Measurements from ENCODE around the gene MAP2K5.
"Not testable (repeated sequence)": the region's sequence is repeated elsewhere in the genome, so short reads cannot be mapped to it uniquely, and the experiment has no call there.

The MAP2K5 gene

DNA sequence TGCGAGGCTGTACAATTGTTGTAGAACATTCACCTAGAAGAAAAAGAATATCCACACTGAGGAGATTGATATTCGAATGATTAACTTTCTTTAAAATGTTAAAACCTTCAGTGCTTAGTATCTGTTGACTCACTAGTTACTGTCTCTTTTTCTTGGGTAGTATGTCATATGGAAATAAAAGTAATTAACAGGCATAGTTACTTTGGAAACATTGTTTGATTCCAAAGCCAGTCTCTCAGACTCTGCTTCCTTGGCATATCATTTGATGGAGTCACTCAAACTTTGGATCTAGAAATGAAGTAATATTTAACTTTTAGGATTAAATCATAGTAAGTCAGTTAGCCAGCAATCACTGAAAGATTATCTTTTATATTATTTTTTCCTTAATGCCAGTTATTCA lies 63.4 kb downstream of the MAP2K5 start:
- DNase-seq: no peak

DNA sequence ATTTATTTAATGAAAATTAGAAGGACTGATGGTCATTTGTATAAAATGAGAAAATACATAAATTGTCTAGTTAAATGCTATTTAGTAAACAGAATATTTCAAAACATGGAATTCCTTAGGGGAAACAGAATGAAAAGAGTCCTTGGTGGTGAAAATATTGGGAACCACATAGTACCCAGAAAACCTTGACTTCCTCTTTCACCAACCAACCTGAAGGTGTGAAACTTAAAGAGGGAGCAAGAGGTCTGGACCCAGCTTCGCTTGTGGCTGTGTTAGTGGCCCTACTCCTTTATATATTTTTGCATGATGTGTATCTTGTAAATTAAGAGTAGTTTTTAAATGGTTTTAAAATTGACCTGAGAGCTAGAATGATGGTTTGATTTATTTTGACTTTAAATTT lies 64.2 kb downstream of the MAP2K5 start:
- no peak for DNase-seq

DNA sequence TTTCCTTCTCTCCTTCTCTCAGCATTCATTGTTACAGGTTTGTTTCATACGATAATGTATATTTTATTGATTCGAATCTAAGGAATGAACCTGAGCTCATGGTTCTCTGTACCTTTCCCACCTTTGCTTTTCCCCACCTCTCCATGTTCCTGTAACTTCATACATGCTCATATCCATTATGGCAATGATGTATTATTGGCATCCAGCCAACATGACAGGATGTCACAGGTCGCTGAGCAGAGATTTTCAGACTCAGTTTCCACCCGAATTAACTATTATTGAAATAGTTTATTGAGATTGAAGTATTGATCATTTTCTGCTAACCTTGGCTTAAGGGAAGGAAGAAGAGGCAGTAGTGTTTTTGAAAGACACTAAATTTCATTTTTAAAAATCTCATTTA lies 64.8 kb downstream of the MAP2K5 start:
- no peak for DNase-seq

DNA sequence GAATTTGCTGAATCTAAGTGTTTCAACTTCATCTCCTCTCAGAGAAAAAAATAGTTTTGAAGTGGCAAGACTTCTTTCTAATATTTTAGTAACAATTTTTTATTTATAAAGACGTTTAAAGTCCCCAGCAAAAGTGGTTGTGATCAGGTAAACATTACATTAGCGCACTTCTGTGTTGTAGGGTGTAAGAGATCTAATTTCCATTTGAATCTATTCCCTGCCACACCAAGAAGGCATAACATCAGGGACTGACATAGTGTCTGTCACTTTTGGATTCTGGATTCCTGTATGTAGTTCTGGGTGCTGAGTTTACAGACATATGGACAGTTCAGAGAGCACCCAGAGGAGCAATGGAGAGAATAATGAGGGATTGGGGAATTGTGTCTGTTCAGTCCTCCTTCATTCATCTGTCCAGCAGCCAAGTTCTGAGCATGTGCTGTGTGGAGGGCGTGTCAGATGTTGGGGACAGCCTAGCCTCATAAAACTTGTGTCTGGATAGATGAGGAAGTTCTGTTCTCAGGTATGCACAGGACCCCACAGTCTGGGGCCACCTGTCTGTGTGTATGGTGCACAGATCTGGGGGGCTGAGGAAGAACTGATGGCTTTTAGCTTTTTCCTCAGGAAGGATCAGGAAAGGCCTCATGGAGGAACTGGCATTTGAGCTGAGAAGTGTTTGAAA lies 65.6 kb downstream of the MAP2K5 start:
- no peak for DNase-seq

DNA sequence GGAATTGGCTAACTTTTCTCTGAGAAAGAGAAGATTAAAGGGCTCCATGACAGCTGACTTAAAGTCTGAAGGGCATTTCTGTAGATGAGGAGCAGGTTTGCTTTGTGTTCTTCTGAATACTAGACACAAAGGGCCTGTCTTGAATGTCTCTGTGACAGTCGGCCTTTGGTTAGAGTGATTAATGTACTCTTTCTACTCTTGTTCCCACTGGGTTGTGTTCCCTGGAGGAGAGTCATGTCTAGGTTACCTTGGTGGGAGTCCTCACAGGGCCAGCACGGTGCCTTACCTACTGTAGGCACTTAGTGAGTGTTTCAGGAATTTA lies 66.1 kb downstream of the MAP2K5 start:
- DNase-seq: no peak

DNA sequence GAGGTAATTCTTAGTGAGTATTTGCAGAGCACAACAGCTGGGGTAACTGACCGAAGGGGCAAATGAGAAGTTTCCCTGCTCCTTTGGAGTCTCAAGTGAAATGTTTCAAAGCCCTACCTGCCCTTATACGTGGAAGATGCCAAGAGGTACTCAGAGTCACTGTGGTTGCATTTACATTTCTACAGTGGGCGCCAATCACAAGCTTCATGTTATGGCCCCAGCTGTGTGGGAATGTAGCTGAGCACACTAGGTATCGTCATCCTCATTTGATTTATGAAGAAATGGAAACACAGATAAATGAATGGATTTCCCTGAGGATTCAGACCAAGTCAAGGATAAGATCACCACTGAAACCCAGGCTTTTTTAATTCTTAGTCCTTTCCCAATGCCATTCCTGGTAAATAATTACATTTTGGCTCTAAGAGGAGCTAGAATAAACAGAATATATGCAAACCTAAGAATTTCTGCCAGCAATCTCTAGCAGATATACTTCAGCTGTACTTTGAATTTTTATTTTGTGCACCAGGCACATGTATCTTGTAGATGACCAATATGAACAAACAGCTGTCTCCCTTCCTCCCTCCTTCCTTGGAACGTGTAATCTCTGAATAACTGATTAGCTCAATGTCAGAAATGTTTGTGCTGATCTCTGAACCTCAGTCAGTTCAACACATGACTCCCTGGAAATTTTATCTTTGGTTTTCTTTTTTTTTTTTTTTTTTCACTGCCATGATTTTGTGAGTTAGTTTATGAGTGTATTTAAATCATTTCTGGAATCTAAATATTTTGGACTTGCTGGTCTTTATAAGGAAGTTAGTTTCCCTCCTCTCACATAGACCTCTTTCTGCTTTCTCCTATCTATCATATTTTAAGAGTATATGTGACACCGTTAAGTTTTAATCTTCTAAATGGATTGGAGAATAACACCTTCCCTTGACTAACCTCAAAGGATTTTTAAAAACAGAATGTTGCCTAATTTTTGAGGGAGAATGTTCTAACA lies 69.2 kb downstream of the MAP2K5 start:
- no peak for DNase-seq

DNA sequence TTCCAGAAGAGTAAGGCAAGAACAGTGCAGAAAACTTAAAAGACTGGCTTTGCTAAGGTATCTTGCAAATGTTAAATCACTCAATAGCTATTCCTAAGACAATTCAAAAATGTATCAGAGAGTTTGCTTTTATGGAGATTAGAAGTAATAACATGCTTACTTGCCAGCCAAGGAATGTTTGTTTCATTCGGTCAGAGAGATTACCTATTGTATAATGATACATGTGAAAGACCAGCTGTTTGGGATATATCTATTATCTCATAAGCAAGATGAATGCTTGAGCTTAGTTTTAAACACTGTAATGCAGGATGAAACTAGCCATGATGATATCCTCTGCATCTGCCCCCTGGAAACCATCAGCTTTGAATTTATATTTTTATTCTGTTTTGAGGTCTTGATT lies 70.7 kb downstream of the MAP2K5 start:
- no peak for DNase-seq

DNA sequence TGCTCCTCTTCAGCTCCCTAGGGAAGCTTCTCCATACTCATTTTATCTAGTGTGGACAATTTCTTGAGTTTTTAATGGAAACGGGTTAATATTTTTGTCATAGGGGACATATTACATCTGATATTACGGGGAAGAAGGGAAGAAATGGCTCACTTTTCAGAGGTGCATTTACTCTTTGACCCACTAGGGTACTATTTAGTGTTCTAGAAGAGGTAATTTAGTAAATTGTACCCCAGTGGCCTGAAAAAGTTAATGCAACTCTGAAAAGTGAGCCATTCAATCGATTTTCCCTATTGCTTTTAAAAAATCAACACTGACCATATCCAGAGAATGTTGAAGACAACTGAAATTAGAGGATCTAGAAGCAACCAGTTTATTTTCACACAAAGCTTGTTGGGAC lies 71.2 kb downstream of the MAP2K5 start:
- DNase-seq: no peak

DNA sequence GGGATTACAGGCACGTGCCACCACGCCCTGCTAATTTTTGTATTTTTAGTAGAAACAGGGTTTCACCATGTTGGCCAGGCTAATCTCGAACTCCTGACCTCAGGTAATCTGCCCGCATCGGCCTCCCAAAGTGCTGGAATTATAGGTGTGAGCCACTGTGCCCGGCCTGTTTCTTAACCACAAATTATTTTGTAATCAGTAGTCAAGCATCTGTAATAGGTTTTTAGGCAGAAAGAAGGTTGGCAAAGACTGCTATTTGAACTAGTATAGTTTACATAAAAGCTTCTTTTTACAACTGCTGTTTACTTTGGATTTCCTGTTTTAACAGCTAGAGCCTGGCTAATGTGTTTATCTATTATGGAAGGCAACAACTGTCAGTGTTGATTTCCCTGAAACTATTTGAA lies 72.6 kb downstream of the MAP2K5 start:
- not testable (repeated sequence) for DNase-seq

DNA sequence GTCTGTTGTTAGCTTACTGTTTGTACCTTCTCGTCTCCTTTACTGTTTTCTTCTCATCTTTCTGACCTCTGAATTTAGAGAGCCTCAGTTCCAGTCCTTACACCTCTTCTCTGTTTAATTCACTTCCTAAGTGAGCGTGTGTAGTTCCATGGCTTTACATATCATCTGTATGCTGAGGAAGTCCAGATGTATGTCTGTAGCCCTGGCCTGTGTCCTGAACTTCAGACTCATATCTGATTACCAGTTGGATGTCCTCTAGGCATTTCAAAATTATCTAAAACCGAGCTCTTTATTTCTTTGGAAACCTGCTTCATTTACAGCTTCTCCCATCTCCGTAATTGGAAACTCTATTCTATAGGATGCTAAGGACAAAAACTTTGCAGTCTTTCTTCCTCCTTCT lies 75.8 kb downstream of the MAP2K5 start:
- no peak for DNase-seq

DNA sequence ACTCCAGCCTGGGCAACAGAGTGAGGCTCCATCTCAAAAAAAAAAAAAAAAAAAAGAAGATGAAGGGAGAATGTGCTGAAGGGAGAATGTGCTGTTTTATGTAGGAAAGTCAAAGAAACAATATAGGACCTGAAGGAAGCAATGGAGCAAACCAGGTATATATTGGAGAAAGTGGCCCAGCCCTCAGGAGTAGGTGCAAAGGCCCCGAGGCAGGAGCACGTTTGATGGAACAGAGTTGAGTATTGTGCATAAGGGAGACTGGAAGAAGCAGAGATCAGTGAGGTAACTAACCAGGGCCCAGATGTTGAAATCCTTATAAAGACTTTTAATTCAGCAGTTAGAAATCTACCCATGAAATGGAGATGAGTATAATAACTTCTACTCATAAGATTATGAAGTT lies 79.6 kb downstream of the MAP2K5 start:
- no peak for DNase-seq

DNA sequence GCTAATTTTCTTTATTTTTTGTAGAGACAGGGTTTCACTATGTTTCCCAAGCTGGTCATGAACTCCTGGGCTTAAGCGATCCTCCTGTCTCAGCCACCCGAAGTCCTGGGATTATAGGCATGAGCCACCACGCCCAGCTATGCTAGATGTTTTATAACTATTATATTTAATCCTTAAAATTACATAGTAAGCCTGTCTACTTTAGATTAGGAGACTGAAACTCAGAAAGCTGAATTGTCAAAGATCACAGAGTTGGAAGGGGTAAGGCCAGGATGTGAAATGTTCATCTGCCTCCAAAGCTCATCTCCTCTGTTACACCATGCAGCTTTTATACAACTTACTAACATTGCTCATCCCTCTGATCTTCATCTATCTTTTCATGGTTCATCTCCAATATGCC lies 89.8 kb downstream of the MAP2K5 start:
- no peak for DNase-seq

DNA sequence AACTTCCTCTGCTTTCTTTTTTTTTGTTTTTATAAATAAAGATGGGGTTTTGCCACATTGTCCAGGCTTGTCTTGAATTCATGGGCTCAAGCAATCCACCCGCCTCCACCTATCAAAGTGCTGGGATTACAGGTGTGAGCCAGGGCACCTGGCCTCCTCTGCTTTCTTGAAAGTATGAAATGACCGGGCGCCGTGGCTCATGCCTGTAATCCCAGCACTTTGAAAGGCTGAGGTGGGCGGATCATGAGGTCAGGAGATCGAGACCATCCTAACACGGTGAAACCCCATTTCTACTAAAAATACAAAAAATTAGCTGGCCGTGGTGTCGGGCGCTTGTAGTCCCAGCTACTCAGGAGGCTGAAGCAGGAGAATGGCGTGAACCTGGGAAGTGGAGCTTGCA lies 93.4 kb downstream of the MAP2K5 start:
- not testable (repeated sequence) for DNase-seq

DNA sequence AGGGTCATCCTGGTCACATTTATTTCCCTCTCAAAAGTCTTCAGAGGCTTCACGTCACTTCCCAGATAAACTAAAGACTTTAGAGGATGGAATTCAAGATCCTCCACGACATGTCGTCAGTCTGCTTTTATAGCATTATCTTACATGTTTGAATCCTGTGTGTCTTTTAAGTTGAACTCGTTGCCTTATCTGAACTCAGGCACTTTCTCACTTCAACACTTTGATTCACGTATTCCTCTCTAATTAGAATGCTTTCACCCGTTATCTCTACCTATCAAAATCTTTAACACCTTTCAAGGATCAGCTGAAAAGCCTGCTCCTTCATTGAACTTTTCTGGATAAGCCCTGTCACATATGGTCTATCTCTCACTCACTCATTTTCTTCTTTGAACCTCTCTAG lies 97.1 kb downstream of the MAP2K5 start:
- no peak for DNase-seq

DNA sequence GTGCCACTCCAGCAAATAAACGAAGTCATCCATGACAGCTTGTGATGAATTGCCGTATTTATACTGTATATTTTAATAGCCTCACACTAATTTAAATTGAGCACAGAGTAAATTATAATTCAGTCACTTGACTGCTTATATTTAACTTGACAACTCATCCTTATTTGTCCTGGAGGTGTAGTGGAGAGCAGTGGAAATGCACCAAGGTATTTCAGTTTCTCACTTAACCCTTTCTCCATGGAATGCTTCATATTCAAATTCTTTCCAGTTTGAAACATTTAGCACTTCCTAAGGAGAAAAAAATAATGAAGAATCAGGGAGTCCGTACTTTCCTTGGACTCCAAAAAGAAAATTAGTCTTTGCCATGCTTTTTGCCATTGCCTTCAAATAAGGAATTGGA lies 99.0 kb downstream of the MAP2K5 start:
- DNase-seq: no peak

DNA sequence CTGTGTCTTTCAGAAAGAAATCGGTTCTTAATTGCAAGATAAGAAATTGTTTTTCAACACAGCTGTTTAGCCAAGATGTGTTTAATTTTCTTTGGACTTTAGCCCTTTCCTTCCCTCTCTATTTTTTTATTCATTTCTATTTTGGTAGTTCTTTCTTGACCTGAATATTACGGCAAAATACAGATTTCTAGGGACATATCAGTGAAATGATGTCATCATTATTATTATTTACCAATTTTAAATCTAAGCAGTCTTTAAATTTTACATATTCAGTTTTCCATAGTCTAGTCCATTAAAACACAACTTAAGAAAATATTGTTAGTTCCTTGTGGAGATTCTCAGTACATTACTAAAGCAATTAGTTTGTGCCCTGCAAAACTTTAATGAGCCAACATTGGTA lies 104.3 kb downstream of the MAP2K5 start:
- no peak for DNase-seq

DNA sequence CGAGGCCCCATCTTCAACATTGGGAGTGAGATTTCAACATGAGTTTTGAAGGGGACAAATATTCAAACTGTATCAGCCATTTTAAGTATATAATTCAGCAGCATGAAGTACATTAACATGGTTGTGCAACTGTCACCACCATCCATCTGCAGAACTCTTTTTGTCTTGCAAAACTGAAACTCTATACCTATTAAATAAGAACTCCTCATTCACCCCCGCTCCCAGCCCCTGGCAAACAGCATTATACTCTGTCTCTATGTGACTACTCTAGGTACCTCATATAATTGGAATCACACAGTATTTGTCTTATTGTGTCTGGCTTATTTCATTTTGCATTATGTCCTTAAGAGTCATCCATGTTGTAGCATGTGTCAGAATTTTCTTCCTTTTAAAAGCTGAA lies 110.1 kb downstream of the MAP2K5 start:
- no peak for DNase-seq

DNA sequence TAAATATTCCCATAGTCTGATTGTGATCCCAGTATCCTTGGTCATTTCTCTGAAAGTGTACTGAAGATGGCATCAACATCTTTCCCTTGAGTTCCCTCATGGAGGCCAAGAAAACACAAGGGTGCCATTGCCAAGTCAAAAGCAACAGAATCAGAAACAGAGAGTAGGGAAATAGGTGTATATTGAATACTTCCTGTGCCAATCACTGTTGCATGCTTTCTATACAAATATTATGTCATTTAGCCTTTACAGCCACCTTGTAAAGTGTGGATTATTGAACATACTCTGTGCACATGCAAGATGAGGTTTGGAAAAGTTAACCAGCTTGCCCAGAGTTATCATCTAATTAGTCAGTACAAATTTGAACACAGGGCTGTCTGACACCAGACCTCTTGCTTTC lies 117.9 kb downstream of the MAP2K5 start:
- no peak for DNase-seq

DNA sequence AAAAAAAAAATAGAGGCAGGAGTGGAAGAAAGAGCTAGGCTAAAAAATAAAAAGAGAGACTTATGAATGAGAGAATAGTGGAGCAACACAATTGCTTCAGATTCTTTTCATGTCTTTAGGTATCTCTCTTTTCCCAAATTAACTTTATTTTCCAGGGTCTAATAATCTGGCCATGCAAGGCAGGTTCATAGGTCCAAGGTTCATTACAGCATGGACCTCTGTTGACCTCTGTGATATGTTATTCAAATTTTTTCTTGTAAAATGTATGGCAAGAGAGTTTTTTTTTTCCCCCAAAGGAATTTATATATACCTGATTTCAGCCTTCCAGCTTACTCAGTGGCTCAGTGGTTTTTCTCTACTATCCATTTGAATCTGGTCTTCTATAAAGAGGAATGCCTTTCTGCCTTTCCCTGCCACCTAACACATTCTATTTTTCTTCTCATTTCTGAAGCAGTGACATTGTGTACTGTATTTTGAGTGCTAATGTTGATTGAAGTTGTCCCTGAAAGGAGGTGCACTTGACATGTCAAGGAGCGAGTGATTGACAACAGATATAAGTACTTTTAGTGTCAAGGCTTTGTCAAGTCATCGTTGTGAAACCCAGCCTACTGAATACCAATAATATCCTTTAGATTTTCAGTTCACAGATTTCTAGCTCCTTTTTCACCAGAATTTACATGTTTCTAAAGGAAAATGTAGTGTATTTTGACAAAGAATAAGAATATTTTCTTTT lies 118.5 kb downstream of the MAP2K5 start:
- DNase-seq: no peak

DNA sequence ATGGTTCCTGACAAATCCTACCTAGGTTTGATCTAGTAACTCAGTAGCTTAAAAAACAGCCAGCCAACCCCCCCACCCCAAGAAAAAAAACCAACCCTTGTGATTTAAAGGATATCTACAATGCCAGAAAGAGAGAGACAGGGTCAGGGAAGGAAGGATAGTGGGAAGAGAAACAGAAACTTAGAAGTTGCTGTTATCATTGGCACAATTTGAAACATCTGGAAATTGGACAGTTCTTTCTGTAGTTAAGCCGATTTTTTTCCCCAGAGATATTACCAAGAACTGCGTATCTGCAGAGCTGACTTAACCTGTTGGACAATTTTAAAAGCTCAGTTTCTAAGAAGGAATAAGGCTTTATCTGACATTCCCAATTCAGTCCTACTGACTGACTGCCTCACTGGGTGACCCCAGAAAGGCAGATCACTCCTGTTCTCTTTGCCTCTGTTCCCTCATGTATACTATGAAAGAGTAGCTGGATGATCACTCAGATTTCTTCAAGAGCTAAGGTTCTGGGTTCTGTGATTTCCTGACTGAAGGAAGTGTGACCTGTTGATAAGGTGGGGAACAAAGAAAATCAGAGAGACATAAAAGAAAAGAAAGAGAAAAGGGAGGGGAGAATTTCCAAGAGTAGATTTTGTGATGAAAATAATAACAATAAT lies 128.3 kb downstream of the MAP2K5 start:
- no peak for DNase-seq

DNA sequence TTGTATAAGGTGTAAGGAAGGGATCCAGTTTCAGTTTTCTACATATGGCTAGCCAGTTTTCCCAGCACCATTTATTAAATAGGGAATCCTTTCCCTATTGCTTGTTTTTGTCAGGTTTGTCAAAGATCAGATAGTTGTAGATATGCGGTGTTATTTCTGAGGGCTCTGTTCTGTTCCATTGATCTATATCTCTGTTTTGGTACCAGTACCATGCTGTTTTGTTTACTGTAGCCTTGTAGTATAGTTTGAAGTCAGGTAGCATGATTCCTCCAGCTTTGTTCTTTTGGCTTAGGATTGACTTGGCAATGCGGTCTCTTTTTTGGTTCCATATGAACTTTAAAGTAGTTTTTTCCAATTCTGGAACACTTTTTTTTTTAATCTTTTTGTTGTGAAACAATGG lies 130.3 kb downstream of the MAP2K5 start:
- DNase-seq: not testable (repeated sequence)

DNA sequence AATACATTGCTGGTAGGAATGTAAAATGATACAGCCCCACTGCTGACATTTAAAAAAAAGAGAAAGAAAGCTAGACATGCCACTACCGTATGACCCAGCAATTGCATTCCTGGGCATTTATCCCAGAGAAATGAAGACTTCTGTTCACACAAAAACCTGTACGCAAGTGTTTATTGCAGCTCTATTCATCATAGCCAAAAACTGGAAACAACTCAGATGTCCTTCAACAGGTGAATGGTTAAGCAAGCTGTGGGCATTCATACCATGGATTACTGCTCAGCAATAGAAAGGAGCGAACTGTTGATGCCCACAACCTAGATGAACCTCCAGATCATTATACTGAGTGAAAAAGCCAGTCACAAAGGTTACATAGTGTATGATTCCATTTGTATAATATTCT lies 132.5 kb downstream of the MAP2K5 start:
- DNase-seq: no peak

DNA sequence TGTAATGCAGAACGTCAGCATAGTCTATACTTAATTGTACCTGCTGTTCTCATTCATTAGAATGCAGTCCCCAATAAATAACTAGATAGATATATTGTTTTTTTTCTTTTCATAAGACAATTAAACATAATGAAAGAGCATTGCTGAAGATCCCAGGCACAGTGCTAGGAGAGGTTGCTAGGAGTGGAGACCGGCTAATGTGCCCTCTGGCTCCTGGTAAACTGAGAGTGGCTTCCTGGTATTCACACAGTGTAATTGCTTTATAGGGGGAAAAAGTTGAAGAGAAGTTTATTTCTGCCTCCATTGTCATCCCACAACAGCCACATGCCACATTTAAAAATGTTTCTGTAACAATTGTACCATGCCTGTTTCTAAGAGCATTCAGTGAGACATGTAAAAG lies 135.6 kb downstream of the MAP2K5 start:
- no peak for DNase-seq

All from T1000 (cell line).